ENCODE results near the gene FAM131A.

Gene FAM131A

DNA sequence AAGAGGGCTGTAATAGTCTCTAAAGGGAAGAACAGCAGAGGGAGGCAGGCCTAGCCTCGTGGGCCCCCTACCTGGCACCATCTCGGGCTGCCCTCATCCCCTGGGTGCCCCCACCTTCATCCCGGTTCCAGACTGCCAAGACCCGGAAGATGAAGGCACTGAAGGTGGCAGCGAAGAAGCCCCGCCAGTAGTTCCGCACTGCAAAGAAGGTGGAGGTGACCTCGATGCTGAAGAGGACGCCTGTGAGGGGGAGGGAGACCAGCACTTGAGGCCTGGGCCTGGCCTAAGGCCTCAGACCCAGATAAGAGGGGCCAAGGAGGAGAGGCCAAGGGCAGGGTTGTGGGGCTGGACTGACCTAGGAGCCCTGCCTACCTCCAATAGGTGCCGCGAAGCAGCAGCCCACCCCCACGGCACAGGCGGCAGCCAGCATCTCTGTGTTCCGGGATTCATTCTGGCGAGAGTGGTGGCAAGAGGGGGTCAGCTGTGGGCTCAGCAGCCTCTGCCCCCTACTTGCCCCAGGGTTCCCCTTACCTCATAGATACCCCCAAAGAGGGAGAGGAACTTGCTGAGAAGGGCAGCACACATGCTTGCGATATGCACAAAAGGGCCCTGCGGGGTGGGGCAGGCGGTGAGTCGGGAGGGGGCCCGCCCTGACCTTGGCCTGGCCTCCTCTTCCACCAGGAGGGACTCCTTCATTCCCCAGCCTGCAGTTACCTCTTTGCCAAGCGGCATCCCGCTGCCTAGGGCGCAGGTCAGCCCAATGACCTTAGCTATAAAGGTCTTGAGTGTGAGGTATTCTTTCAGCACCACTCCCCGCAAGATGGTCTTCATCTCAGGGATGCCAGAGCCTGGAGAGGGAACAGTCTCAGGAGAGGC is 20.1 kb downstream of the FAM131A start:
- H3K36me3 ChIP-seq (ENCODE audit: control insufficient read depth in 1 of 2, insufficient read depth in 2 of 2, low read length in 2 of 2), result peaks cover 6 to 39% of the 10 kb centered on the region in 2 donors

DNA sequence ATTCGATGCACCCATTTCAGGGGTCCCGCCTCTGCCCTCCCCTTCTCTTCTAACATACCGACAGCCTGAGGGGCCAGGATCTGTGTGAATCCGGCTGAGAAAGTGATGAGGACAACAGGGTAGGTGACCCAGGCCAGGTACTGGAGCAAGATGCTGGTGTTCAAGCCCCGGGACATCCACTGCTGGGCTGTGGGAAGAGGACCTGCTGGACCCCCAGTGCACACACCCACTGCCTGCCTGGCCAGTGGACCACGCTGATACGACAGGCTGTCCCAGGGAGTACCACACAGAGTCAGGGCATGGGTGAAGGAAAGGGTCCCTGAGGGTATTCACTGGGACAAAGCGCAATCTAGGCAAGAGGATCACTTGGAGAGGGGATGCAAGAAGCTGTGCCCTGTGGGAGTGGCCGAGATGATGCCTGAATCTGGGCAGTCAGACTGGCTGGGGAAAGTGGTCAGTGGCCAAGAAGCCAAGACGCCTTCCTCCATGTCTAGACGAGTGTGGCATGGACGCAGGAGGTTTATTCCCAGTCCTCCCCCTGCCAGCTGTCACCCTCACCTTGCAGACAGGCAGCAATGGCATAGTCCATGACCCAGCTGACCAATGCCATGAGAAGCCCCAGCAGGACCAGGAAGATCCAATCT is 20.8 kb downstream of the FAM131A start:
- Histone ChIP-seq H3K4me1 (ENCODE audit: control insufficient read depth in 1 of 2, insufficient read depth in 2 of 2, low read length in 2 of 2) (peaks cover 14 to 16% of the 10 kb centered on the region in 2 donors), H3K36me3 (ENCODE audit: control insufficient read depth in 1 of 2, insufficient read depth in 2 of 2, low read length in 2 of 2) (peaks cover 6 to 39% of the 10 kb centered on the region in 2 donors), H3K27ac (ENCODE audit: low read depth, low read length) (no peak overlapping the region), H3K4me3 (ENCODE audit: low read depth in 1 of 2, low read length in 2 of 2) (no peak overlapping the region), H3K9me3 (ENCODE audit: control insufficient read depth in 1 of 2, low read length in 2 of 2) (no peaks in the 10 kb centered on the region), H3K9ac (ENCODE audit: low read depth in 1 of 2, low read length in 2 of 2) (no peak overlapping the region), H3K27me3 (ENCODE audit: control insufficient read depth in 1 of 2, insufficient read depth in 2 of 2, low read length in 2 of 2) (no peaks in the 10 kb centered on the region)

More for the DNA sequence above, 20.1 kb downstream of the FAM131A start:
- Histone ChIP-seq H3K27me3 (ENCODE audit: control insufficient read depth in 1 of 2, insufficient read depth in 2 of 2, low read length in 2 of 2) (no peaks in the 10 kb centered on the region), H3K4me1 (ENCODE audit: control insufficient read depth in 1 of 2, insufficient read depth in 2 of 2, low read length in 2 of 2) (peaks cover 22 to 24% of the 10 kb centered on the region in 2 donors), H3K9me3 (ENCODE audit: control insufficient read depth in 1 of 2, low read length in 2 of 2) (no peaks in the 10 kb centered on the region), H3K4me3 (ENCODE audit: low read depth in 1 of 2, low read length in 2 of 2) (no peak overlapping the region), H3K9ac (ENCODE audit: low read depth in 1 of 2, low read length in 2 of 2) (no peak overlapping the region), H3K27ac (ENCODE audit: low read depth, low read length) (no peak overlapping the region)

DNA sequence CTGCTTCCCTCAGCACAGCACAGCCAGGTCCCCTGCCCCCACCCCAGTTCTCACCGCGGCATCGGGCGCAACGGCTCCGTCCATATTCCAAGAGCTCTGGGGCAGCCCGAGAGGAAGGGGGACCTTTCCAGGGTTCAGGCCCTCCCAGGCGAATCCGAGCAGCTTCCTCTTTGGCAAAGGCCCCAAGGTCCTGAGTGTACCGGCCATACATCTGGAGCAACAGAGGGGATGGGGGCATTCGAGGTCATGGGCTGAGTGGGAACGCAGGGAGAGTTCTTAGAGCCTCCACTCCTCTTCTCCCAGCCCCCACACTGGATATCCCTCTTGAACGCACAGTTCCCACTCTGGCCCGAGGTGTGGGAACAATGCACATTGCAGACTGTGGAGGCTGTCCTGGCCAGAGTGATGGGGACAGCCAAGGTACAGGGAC is 21.5 kb downstream of the FAM131A start:
- H3K9ac ChIP-seq (ENCODE audit: low read depth in 1 of 2, low read length in 2 of 2), result no peak overlapping the region
- no peak overlapping the region for H3K4me3 ChIP-seq (ENCODE audit: low read depth in 1 of 2, low read length in 2 of 2)
- H3K9me3 ChIP-seq (ENCODE audit: control insufficient read depth in 1 of 2, low read length in 2 of 2), result no peaks in the 10 kb centered on the region
- H3K27ac ChIP-seq (ENCODE audit: low read depth, low read length), result no peak overlapping the region
- H3K27me3 ChIP-seq (ENCODE audit: control insufficient read depth in 1 of 2, insufficient read depth in 2 of 2, low read length in 2 of 2), result no peaks in the 10 kb centered on the region
- H3K4me1 ChIP-seq (ENCODE audit: control insufficient read depth in 1 of 2, insufficient read depth in 2 of 2, low read length in 2 of 2), result peaks cover 16 to 19% of the 10 kb centered on the region in 2 donors
- H3K36me3 ChIP-seq (ENCODE audit: control insufficient read depth in 1 of 2, insufficient read depth in 2 of 2, low read length in 2 of 2), result peaks cover 6 to 35% of the 10 kb centered on the region in 2 donors

DNA sequence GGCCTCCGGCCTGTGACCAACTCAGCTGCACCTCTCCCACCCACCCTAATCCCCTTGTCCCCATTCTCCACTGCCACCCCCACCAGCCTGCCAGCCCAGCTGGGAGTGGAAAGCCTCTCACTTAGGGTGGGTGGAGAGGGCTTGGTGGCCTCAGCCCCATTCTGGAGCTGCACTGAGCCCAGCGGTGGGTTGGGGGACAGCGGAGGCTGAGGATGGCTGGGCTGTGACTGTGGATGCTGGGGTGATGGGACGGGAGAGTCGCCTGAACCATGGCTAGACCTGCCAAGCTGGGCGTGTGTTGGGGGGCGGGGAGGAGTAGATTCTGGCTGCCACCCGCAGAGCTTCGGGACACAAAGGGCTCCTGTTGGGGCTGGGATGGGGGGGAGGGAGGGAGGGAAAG is 22.2 kb downstream of the FAM131A start:
- no peak overlapping the region for H3K4me3 ChIP-seq (ENCODE audit: low read depth in 1 of 2, low read length in 2 of 2)
- H3K4me1 ChIP-seq (ENCODE audit: control insufficient read depth in 1 of 2, insufficient read depth in 2 of 2, low read length in 2 of 2), result peaks cover 21 to 26% of the 10 kb centered on the region in 2 donors
- H3K27ac ChIP-seq (ENCODE audit: low read depth, low read length), result no peak overlapping the region
- no peak overlapping the region for H3K9ac ChIP-seq (ENCODE audit: low read depth in 1 of 2, low read length in 2 of 2)
- no peaks in the 10 kb centered on the region for H3K9me3 ChIP-seq (ENCODE audit: control insufficient read depth in 1 of 2, low read length in 2 of 2)
- no peaks in the 10 kb centered on the region for H3K27me3 ChIP-seq (ENCODE audit: control insufficient read depth in 1 of 2, insufficient read depth in 2 of 2, low read length in 2 of 2)
- H3K36me3 ChIP-seq (ENCODE audit: control insufficient read depth in 1 of 2, insufficient read depth in 2 of 2, low read length in 2 of 2), result peaks cover 6 to 36% of the 10 kb centered on the region in 2 donors

DNA sequence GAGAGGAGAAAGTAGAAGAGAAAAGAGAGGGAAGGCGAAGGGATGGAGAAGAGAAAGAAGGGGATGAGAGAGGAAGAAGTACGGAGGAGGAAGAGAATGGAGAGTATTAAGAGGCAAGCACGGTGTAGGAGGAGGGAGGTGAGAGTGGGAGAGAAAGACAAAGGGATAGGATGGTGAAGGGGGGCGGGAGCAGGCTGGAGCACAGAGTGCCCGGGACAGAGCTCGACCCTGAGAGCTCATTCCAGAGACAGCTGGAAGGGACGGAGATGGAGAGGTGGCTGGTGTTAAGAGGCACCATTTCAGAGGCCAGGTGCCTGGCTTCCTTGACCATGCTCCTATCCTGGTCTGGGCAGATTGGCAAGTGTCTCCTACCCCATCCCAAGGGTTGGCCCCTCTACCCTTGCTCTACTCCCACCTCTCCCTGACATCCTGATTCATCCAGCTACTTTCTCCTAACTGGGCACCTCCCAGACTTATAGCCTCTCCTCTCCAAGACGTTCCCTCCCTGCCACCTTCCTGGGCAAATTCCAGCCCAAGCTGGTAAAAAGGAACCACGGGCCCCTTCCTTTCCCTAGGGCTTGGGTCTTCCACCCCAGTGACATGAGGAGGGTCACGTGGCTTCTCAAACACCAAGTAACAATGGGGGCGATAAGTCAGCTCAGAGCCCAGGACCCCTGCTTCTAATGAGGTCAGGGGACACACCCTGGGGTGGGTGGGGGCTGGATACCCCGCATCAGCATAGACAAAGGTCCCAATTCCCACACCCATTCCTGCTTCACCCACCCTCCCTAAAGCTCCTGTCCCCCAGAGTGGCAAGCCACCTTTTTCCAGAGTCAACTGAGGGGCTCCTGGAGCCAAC is 22.9 kb downstream of the FAM131A start:
- Histone ChIP-seq H3K27ac (ENCODE audit: low read depth, low read length) (no peak overlapping the region), H3K4me1 (ENCODE audit: control insufficient read depth in 1 of 2, insufficient read depth in 2 of 2, low read length in 2 of 2) (peaks cover 26 to 31% of the 10 kb centered on the region in 2 donors), H3K4me3 (ENCODE audit: low read depth in 1 of 2, low read length in 2 of 2) (peak overlapping the region; percentile 91 to 93), H3K9me3 (ENCODE audit: control insufficient read depth in 1 of 2, low read length in 2 of 2) (no peaks in the 10 kb centered on the region), H3K9ac (ENCODE audit: low read depth in 1 of 2, low read length in 2 of 2) (peak overlapping the region; percentile 69 to 94), H3K27me3 (ENCODE audit: control insufficient read depth in 1 of 2, insufficient read depth in 2 of 2, low read length in 2 of 2) (no peaks in the 10 kb centered on the region), H3K36me3 (ENCODE audit: control insufficient read depth in 1 of 2, insufficient read depth in 2 of 2, low read length in 2 of 2) (peaks cover 8 to 38% of the 10 kb centered on the region in 2 donors)

DNA sequence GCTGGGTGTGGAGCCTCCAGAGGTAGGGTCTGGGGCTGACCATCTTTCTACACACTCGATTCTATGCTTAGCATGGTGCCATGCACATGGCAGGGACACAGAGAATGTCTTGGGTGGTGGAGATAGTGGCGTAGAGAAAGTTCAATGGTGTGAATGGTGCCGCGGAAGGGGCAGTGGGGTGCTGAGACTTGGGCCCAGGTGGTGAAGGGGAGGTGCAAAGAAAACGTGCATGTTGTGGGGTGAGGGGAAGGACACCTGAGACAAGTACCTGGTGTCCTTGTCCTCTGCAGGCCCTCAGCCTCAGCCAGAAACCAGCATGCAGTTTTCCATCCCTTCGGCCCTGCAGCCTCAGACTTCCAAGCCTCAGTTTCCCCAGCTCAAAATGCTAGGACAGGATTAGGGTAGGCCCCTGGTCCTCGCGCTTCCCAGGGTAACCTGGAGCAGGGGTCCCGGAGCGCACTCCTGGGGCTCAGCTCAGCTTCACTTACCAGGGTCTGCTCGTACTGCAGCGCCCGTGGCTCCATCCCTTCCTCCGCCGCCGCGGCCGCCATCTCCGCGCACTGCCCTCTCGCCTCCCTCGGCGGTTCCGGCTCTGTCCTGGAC is 23.6 kb downstream of the FAM131A start:
- Histone ChIP-seq H3K9ac (ENCODE audit: low read depth in 1 of 2, low read length in 2 of 2) (peak overlapping the region; percentile 69 to 94), H3K27ac (ENCODE audit: low read depth, low read length) (peak overlapping the region; percentile 58), H3K4me1 (ENCODE audit: control insufficient read depth in 1 of 2, insufficient read depth in 2 of 2, low read length in 2 of 2) (peaks cover 26 to 31% of the 10 kb centered on the region in 2 donors), H3K4me3 (ENCODE audit: low read depth in 1 of 2, low read length in 2 of 2) (peak overlapping the region; percentile 91 to 93), H3K36me3 (ENCODE audit: control insufficient read depth in 1 of 2, insufficient read depth in 2 of 2, low read length in 2 of 2) (peaks cover 10 to 35% of the 10 kb centered on the region in 2 donors), H3K9me3 (ENCODE audit: control insufficient read depth in 1 of 2, low read length in 2 of 2) (no peaks in the 10 kb centered on the region), H3K27me3 (ENCODE audit: control insufficient read depth in 1 of 2, insufficient read depth in 2 of 2, low read length in 2 of 2) (no peaks in the 10 kb centered on the region)

DNA sequence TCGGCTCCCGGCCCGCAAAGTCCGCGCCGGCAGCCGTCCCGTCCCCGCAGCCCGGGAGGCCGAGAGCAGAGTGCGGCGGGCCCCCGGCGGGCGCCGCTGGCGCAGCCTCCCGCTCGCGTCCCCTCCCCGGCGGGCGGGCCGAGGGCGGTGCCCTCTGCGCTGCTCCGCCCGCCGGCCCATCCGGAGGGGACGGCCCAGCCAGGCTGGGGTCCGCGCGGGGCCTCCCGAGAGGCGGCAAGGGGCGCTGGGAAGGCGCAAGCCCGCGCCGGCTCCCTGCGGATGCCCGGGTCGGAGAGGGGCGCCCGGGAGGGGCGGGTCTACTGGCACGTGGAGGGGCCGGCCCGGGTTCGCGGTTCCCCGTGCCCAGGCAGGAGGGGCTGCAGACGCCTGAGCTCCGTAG is 24.1 kb downstream of the FAM131A start, which contains the start of the genes CLCN2 and POLR2H:
TSS of gene CLCN2 (minus strand) at position 74 of the 400 bp plus-strand sequence. CDS start 126 bp downstream, outside the sequence.
TSS of gene POLR2H (plus strand) at position 179 of the 400 bp plus-strand sequence. CDS start 1,783 bp downstream, outside the sequence.
- peaks cover 11 to 35% of the 10 kb centered on the region in 2 donors for H3K36me3 ChIP-seq (ENCODE audit: control insufficient read depth in 1 of 2, insufficient read depth in 2 of 2, low read length in 2 of 2)
- H3K4me1 ChIP-seq (ENCODE audit: control insufficient read depth in 1 of 2, insufficient read depth in 2 of 2, low read length in 2 of 2), result peaks cover 26 to 32% of the 10 kb centered on the region in 2 donors
- peak within 1 kb of the TSS; percentile 98 for H3K27ac ChIP-seq (ENCODE audit: low read depth, low read length)
- peak within 1 kb of the TSS; percentile 91 to 93 for H3K4me3 ChIP-seq (ENCODE audit: low read depth in 1 of 2, low read length in 2 of 2)
- H3K9ac ChIP-seq (ENCODE audit: low read depth in 1 of 2, low read length in 2 of 2), result peak within 1 kb of the TSS; percentile 91 to 94
- H3K9me3 ChIP-seq (ENCODE audit: control insufficient read depth in 1 of 2, low read length in 2 of 2), result no peaks in the 10 kb centered on the region
- no peaks in the 10 kb centered on the region for H3K27me3 ChIP-seq (ENCODE audit: control insufficient read depth in 1 of 2, insufficient read depth in 2 of 2, low read length in 2 of 2)

DNA sequence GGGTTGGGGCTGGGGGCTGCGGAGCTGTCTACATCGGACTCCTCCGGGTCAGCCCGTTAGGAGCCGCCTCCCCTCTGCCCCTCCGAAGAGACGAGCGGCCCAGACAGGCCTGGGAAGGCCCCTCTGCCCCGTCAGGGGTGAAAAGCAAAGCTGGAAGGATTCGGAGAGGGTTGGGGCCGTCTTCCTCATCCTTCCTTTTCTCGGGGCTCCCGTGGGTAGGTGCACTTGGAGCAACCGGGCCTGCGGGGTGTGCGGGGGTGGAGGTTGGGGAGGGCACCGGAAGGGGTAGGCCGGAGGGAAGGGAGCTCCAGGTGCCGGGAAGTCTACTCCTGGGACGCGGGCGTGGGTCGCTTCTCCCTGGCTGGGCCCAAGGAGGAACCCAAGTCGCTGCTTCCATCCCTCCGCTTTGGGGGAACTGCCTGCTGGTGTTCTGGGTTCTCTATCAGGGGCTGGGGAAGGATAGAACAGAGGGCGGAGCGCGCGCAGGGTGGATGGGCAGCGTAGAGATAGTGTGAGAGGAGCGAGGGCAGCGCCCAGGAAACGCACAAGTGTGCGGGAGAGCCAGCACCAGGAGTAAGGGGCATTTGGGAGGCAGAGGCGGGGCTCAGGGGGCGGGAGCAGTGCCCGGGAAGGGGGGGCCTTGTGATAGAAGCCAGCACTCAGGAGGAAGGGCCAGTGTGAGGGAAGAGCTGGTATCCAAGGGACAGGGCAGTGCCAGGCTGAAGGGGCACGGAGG is 24.7 kb downstream of the FAM131A start:
- Histone ChIP-seq H3K27ac (ENCODE audit: low read depth, low read length) (peak overlapping the region; percentile 98), H3K4me3 (ENCODE audit: low read depth in 1 of 2, low read length in 2 of 2) (peak overlapping the region; percentile 91 to 93), H3K9me3 (ENCODE audit: control insufficient read depth in 1 of 2, low read length in 2 of 2) (no peaks in the 10 kb centered on the region), H3K9ac (ENCODE audit: low read depth in 1 of 2, low read length in 2 of 2) (peak overlapping the region; percentile 91 to 94), H3K36me3 (ENCODE audit: control insufficient read depth in 1 of 2, insufficient read depth in 2 of 2, low read length in 2 of 2) (peaks cover 9 to 36% of the 10 kb centered on the region in 2 donors), H3K27me3 (ENCODE audit: control insufficient read depth in 1 of 2, insufficient read depth in 2 of 2, low read length in 2 of 2) (no peaks in the 10 kb centered on the region), H3K4me1 (ENCODE audit: control insufficient read depth in 1 of 2, insufficient read depth in 2 of 2, low read length in 2 of 2) (peaks cover 26 to 36% of the 10 kb centered on the region in 2 donors)
